Vagina (tissue), 2 donors: ENCODE results near the gene NKIRAS1.

Source experiments
- POLR2A ChIP-seq, 2 donors: fragments of 450-650 bp; IDR thresholded peaks; one replicate each; pipeline ENCODE4 v1.6.1; 2017; ENCODE audit warnings: antibody characterized with exemption in 2 of 2, mild to moderate bottlenecking in 2 of 2, moderate library complexity in 2 of 2
- POLR2AphosphoS5 ChIP-seq, 2 donors: sonication (generic); formaldehyde crosslinking; IDR thresholded peaks; one replicate each; pipeline ENCODE4 v1.9.0; 2017; ENCODE audit warnings: antibody characterized with exemption in 2 of 2, mild to moderate bottlenecking in 2 of 2, low read depth in 1 of 2; ENCODE audit not compliant: insufficient read depth in 1 of 2
- TF ChIP-seq, protein P1 (sequence below), 3 experiments: fragments of 450-650 bp in 2 of 3; fragments of 200-600 bp in 1 of 3; sonication (generic) in 1 of 3; IDR thresholded peaks; one replicate each; pipeline ENCODE4 v1.5.1; 2017 to 2019; ENCODE audit warnings: antibody characterized with exemption in 3 of 3, mild to moderate bottlenecking in 2 of 3, moderate library complexity in 2 of 3

DNA sequence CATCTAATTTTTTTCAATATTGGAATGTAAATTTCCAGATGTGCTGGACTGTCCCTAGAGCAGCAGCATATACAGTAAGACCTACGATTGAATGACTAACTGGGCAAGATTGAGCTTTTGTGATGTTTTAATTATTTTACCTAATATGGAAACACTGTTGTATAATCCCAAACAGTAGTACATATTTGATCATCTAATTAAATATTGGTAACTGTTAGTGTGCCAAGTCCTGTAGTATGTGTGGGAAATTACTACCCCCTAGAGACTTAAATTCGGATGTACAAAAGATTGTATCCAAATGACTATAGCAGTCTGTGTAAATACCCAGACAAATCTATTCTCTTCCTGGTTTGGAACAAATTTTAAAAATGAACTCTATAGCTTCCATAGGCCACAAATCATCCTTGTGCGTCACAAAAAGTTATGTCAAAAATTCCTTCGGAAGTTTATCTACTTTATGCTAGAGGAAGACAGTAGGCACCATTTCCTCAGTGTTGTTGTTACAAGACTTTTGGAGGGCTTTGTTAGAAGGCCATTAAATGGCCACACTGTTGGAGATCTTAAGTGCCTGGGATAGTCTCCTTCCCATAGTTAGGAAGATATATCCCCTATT lies 41.6 kb downstream of the NKIRAS1 start:
- TF ChIP-seq, protein P1, sequence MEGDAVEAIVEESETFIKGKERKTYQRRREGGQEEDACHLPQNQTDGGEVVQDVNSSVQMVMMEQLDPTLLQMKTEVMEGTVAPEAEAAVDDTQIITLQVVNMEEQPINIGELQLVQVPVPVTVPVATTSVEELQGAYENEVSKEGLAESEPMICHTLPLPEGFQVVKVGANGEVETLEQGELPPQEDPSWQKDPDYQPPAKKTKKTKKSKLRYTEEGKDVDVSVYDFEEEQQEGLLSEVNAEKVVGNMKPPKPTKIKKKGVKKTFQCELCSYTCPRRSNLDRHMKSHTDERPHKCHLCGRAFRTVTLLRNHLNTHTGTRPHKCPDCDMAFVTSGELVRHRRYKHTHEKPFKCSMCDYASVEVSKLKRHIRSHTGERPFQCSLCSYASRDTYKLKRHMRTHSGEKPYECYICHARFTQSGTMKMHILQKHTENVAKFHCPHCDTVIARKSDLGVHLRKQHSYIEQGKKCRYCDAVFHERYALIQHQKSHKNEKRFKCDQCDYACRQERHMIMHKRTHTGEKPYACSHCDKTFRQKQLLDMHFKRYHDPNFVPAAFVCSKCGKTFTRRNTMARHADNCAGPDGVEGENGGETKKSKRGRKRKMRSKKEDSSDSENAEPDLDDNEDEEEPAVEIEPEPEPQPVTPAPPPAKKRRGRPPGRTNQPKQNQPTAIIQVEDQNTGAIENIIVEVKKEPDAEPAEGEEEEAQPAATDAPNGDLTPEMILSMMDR (IDR thresholded peaks at IDR 0.05): no peak
- no peak for TF ChIP-seq POLR2AphosphoS5 (IDR thresholded peaks at IDR 0.05; ENCODE audit: insufficient read depth in 1 of 2, low read depth in 1 of 2)
- TF ChIP-seq POLR2A (IDR thresholded peaks at IDR 0.05): no peak
